Measurements from ENCODE around the gene GIPC2. TPM values are rescaled to one million over a fixed set of nuclear protein-coding genes. Genes with fewer than 3 reads are reported as not detected.
"Not testable (repeated sequence)": the region's sequence is repeated elsewhere in the genome, so short reads cannot be mapped to it uniquely, and the experiment has no call there.

Gene GIPC2
- total RNA-seq, 4 donors from 2014 or later = 4.2 to 5.9 (median 4.5) TPM

DNA sequence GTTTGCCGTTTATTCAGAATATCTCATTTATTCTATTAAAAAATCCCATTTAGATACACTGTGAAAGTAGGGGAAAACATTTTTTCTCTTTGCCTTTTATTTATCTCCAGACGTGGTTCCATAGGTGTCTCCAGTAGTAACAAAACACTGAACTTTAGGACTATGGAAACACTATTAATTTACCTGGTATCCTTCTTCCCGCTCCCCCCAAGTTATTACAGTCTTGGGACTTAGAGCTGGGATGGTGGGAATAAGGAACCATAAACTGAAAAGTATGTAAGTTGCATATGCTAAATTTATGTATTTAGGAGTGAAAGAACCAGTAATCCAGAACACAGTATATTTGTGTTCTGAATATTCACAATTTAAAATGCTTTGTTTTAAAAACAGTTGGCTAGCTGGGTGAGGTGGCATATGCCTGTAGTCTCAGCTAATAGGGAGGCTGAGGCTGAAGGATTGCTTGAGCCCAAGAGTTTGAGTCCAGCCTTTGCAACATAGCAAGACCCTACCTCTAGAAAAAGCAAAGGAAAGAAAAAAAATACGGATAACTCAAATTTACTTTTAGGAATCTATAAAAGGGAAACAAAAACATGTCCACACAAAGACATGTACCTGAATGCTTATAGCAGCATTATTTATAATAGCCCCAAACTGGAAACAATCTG lies 38.0 kb upstream of the GIPC2 start:
- H3K27me3 ChIP-seq = no peaks in the 10 kb centered on the region
- DNase-seq (ENCODE audit: low spot score in 2 of 2) = no peak
- TF ChIP-seq, protein P1, sequence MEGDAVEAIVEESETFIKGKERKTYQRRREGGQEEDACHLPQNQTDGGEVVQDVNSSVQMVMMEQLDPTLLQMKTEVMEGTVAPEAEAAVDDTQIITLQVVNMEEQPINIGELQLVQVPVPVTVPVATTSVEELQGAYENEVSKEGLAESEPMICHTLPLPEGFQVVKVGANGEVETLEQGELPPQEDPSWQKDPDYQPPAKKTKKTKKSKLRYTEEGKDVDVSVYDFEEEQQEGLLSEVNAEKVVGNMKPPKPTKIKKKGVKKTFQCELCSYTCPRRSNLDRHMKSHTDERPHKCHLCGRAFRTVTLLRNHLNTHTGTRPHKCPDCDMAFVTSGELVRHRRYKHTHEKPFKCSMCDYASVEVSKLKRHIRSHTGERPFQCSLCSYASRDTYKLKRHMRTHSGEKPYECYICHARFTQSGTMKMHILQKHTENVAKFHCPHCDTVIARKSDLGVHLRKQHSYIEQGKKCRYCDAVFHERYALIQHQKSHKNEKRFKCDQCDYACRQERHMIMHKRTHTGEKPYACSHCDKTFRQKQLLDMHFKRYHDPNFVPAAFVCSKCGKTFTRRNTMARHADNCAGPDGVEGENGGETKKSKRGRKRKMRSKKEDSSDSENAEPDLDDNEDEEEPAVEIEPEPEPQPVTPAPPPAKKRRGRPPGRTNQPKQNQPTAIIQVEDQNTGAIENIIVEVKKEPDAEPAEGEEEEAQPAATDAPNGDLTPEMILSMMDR (IDR thresholded peaks at IDR 0.05) = no peak
- no peak for TF ChIP-seq POLR2A (IDR thresholded peaks at IDR 0.05)
- no peak for TF ChIP-seq EP300 (IDR thresholded peaks at IDR 0.05)
- no peak for TF ChIP-seq POLR2AphosphoS5 (IDR thresholded peaks at IDR 0.05)
- H3K4me3 ChIP-seq = peak overlapping the region; percentile 62
- H3K9me3 ChIP-seq = no peaks in the 10 kb centered on the region
- H3K36me3 ChIP-seq = no peaks in the 10 kb centered on the region
- no peak overlapping the region for H3K27ac ChIP-seq
- 79% methylated on average over 4 of the region's 4 CpGs for WGBS
- peaks cover 40% of the 10 kb centered on the region for H3K4me1 ChIP-seq

DNA sequence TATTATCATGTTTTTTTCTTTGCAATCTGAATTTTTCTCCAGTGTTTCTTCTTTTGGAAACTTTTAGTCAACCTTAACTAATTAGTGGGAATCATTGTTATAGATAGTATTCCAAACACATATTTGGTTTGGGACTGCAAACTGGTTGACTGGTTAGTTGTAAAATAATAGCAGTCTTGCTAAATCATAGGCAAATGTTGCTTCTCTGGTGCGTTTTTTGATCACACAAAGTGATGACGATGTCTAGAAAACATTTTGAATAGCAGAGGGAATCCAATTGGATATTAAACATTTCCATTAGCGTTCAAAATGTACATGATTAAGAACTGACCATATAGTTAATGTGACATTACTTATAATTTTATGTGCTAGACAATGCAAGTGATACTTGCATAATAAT lies 36.5 kb upstream of the GIPC2 start:
- no peak overlapping the region for H3K4me3 ChIP-seq
- no peak for DNase-seq (ENCODE audit: low spot score in 2 of 2)
- TF ChIP-seq EP300 (IDR thresholded peaks at IDR 0.05) = no peak
- TF ChIP-seq POLR2AphosphoS5 (IDR thresholded peaks at IDR 0.05) = no peak
- no peak for TF ChIP-seq POLR2A (IDR thresholded peaks at IDR 0.05)
- TF ChIP-seq, protein P1 (IDR thresholded peaks at IDR 0.05) = no peak
- no peaks in the 10 kb centered on the region for H3K9me3 ChIP-seq
- peaks cover 31% of the 10 kb centered on the region for H3K4me1 ChIP-seq
- WGBS = 89% methylated on average over 3 of the region's 3 CpGs
- no peak overlapping the region for H3K27ac ChIP-seq
- H3K36me3 ChIP-seq = peaks cover 5% of the 10 kb centered on the region
- no peaks in the 10 kb centered on the region for H3K27me3 ChIP-seq

DNA sequence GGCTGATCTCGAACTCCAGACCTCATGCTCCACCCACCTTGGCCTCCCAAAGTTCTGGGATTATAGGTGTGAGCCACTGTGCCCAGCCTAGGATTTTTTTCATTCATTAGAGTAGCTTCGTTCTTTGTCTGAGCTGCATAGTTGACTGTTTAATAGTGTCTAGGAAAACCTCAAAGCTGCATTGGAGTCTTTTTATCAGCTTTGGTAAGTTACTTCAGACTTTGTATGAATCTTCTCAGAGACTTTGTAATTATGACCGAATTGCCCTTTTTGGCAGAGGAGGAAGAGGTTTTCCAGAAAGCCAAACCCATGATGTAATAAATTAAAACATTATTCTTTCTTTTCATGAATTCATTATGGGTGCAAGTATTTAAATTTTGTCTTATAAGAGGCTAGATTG lies 35.9 kb upstream of the GIPC2 start:
- Histone ChIP-seq H3K27me3 (no peaks in the 10 kb centered on the region), H3K36me3 (peaks cover 10% of the 10 kb centered on the region), H3K4me3 (no peak overlapping the region), H3K4me1 (peaks cover 31% of the 10 kb centered on the region), H3K9me3 (no peaks in the 10 kb centered on the region), H3K27ac (no peak overlapping the region)
- 59% methylated on average over 3 of the region's 3 CpGs for WGBS
- DNase-seq (ENCODE audit: low spot score in 2 of 2) = no peak
- TF ChIP-seq, protein P1 (IDR thresholded peaks at IDR 0.05) = no peak
- TF ChIP-seq POLR2A (IDR thresholded peaks at IDR 0.05) (no peak), POLR2AphosphoS5 (IDR thresholded peaks at IDR 0.05) (no peak), EP300 (IDR thresholded peaks at IDR 0.05) (no peak)

DNA sequence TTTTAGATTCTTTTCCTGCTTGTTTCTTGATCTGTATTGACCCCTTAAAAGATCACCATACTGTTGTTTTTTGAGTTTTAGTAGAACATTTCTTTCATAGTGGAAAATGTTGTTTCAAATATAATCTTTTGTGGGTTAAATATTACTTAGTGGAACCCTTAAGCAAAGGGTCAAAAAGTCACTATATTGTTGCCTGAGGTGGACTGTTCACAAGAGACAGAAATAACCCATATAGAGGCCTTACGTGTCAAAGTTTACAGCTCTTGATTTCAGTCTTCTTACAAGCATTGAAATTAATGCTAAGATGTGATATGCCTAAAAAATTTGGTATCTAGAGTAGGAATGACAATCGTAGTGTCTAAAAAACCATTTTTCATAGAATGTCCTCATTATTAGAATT lies 34.7 kb upstream of the GIPC2 start:
- 94% methylated on average over 2 of the region's 2 CpGs for WGBS
- no peak for TF ChIP-seq POLR2AphosphoS5 (IDR thresholded peaks at IDR 0.05)
- TF ChIP-seq, protein P1 (IDR thresholded peaks at IDR 0.05) = no peak
- H3K36me3 ChIP-seq = peaks cover 10% of the 10 kb centered on the region
- DNase-seq (ENCODE audit: low spot score in 2 of 2) = no peak
- no peaks in the 10 kb centered on the region for H3K9me3 ChIP-seq
- no peak overlapping the region for H3K27ac ChIP-seq
- H3K27me3 ChIP-seq = no peaks in the 10 kb centered on the region
- peaks cover 31% of the 10 kb centered on the region for H3K4me1 ChIP-seq
- no peak overlapping the region for H3K4me3 ChIP-seq

DNA sequence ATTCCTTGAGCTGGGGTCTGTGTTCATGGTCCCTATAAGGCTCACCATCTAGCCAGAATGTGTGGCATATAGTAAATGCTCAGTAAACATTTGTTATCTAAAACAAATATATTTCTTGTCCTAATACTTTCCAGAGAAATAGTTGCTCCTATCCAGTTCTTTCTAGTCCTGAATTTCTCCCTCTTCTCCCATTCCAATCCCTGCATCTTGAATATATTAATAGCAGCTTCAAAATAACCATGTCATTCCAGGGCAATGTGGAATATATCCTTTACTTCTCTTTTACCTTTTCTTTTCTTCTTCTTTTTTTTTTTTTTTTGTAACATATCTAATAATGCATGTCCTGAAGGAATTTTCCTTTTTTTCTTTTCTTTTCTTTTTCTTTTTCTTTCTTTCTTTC lies 30.6 kb upstream of the GIPC2 start:
- Histone ChIP-seq H3K4me3 (no peak overlapping the region), H3K27me3 (no peaks in the 10 kb centered on the region), H3K27ac (no peak overlapping the region), H3K36me3 (peaks cover 10% of the 10 kb centered on the region), H3K4me1 (peaks cover 8% of the 10 kb centered on the region), H3K9me3 (no peaks in the 10 kb centered on the region)
- DNase-seq (ENCODE audit: low spot score in 2 of 2) = no peak
- TF ChIP-seq POLR2A (IDR thresholded peaks at IDR 0.05) (no peak), EP300 (IDR thresholded peaks at IDR 0.05) (no peak)

DNA sequence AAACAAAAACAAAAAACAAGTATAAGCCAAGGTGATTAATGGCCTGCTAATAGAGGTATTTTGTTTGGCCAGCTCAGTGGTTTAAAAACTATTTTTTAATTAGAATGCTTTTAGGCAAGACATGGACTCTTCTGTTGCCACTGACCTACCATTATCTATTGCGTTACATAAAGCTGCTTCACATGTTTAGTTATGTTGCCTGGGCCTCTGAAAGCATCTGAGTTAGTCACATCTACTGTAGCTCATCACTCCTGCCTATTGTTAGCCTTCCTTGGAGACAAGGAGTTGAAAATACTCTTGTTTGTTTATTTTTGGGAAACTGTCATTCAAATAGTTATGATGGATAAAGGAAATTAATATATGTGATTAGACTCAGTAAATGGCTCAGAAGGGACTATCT lies 26.7 kb upstream of the GIPC2 start:
- H3K27ac ChIP-seq = no peak overlapping the region
- DNase-seq (ENCODE audit: low spot score in 2 of 2) = no peak
- H3K4me3 ChIP-seq = no peak overlapping the region
- WGBS = 100% methylated on average over 1 of the region's 1 CpG
- no peaks in the 10 kb centered on the region for H3K27me3 ChIP-seq
- no peaks in the 10 kb centered on the region for H3K9me3 ChIP-seq
- H3K4me1 ChIP-seq = no peaks in the 10 kb centered on the region
- TF ChIP-seq, protein P1 (IDR thresholded peaks at IDR 0.05) = no peak
- TF ChIP-seq POLR2AphosphoS5 (IDR thresholded peaks at IDR 0.05) (no peak), EP300 (IDR thresholded peaks at IDR 0.05) (no peak), POLR2A (IDR thresholded peaks at IDR 0.05) (no peak)
- peaks cover 7% of the 10 kb centered on the region for H3K36me3 ChIP-seq

DNA sequence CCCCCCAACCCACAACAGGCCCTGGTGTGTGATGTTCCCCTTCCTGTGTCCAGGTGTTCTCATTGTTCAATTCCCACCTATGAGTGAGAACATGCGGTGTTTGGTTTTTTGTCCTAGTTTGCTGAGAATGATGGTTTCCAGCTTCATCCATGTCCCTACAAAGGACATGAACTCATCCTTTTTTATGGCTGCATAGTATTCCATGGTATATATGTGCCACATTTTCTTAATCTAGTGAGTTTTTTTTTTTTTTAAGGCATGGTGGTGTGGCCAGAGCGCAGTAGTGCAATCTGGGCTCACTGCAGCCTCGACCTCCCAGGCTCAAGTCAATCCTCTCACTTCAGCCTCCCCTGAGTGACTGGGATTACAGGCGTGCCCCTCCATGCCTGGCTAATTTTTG lies 24.6 kb upstream of the GIPC2 start:
- not testable (repeated sequence) for DNase-seq (ENCODE audit: low spot score in 2 of 2); H3K9me3 ChIP-seq; H3K4me1 ChIP-seq; H3K36me3 ChIP-seq; H3K4me3 ChIP-seq; H3K27ac ChIP-seq; H3K27me3 ChIP-seq
- WGBS = 92% methylated on average over 4 of the region's 4 CpGs

All from suprapubic skin (tissue), 4 donors.